Prostate gland (tissue), 2 donors: ENCODE results near the gene OPHN1.

Experiments used
- POLR2A ChIP-seq: fragments of 450-650 bp; IDR thresholded peaks from one replicate; pipeline ENCODE4 v1.6.1; 2016; ENCODE audit warnings: antibody characterized with exemption, mild to moderate bottlenecking
- POLR2AphosphoS5 ChIP-seq: sonication (generic); formaldehyde crosslinking; IDR thresholded peaks from one replicate; pipeline ENCODE4 v1.6.1; 2017; ENCODE audit warnings: antibody characterized with exemption
- TF ChIP-seq, protein P1 (sequence below), 4 experiments: fragments of 200-600 bp in 2 of 4; fragments of 450-650 bp in 2 of 4; sonication (generic) in 2 of 4; IDR thresholded peaks; 1 replicate in 3 of 4; 2 replicates in 1 of 4; pipeline ENCODE4 v1.5.1; 2016 to 2019; ENCODE audit warnings: antibody characterized with exemption in 4 of 4, mild to moderate bottlenecking in 2 of 4, moderate library complexity in 2 of 4

- TF ChIP-seq, protein P1, sequence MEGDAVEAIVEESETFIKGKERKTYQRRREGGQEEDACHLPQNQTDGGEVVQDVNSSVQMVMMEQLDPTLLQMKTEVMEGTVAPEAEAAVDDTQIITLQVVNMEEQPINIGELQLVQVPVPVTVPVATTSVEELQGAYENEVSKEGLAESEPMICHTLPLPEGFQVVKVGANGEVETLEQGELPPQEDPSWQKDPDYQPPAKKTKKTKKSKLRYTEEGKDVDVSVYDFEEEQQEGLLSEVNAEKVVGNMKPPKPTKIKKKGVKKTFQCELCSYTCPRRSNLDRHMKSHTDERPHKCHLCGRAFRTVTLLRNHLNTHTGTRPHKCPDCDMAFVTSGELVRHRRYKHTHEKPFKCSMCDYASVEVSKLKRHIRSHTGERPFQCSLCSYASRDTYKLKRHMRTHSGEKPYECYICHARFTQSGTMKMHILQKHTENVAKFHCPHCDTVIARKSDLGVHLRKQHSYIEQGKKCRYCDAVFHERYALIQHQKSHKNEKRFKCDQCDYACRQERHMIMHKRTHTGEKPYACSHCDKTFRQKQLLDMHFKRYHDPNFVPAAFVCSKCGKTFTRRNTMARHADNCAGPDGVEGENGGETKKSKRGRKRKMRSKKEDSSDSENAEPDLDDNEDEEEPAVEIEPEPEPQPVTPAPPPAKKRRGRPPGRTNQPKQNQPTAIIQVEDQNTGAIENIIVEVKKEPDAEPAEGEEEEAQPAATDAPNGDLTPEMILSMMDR (IDR thresholded peaks at IDR 0.05): no peak
- TF ChIP-seq POLR2A (peak; percentile 12), POLR2AphosphoS5 (peak; percentile 38)
Observed at GRCh38 chrX:68433155-68433980, at the start of gene OPHN1.
